Prostate gland (tissue), 2 donors: Measurements from ENCODE around the gene CAMK1. TPM values are rescaled to one million over a fixed set of nuclear protein-coding genes. Genes with fewer than 3 reads are reported as not detected.

Experiments used
- DNase-seq: peaks from one replicate; pipeline ENCODE4 v3.0.0-alpha.2; 2019; ENCODE audit warnings: low spot score
- H3K27ac ChIP-seq, 2 donors: fragments of 200-600 bp; sonication (generic); 2 replicates each; pipeline ENCODE4 v1.5.1; 2017 to 2019
- H3K27me3 ChIP-seq: fragments of 200-600 bp; sonication (generic); replicated peaks from 2 replicates; pipeline ENCODE4 v1.5.1; 2019; ENCODE audit not compliant: insufficient read depth
- H3K36me3 ChIP-seq, 2 donors: fragments of 200-600 bp; sonication (generic); 1 replicate in 1 of 2; 2 replicates in 1 of 2; pipeline versions ENCODE4 v1.5.1 to v1.8.1; 2017 to 2019
- H3K4me1 ChIP-seq: fragments of 200-600 bp; sonication (generic); replicated peaks from 2 replicates; pipeline ENCODE4 v1.5.1; 2019
- H3K4me3 ChIP-seq, 2 donors: fragments of 200-600 bp; sonication (generic); 2 replicates each; pipeline ENCODE4 v1.5.1; 2017 to 2019
- H3K9me3 ChIP-seq: fragments of 200-600 bp; sonication (generic); 2 replicates; pipeline ENCODE4 v1.5.1; 2017
- CTCF ChIP-seq, 4 experiments: fragments of 200-600 bp in 2 of 4; fragments of 450-650 bp in 2 of 4; sonication (generic) in 2 of 4; IDR thresholded peaks; 1 replicate in 3 of 4; 2 replicates in 1 of 4; pipeline ENCODE4 v1.5.1; 2016 to 2019; ENCODE audit warnings: antibody characterized with exemption in 4 of 4, mild to moderate bottlenecking in 2 of 4, moderate library complexity in 2 of 4
- POLR2A ChIP-seq: fragments of 450-650 bp; IDR thresholded peaks from one replicate; pipeline ENCODE4 v1.6.1; 2016; ENCODE audit warnings: antibody characterized with exemption, mild to moderate bottlenecking
- POLR2AphosphoS5 ChIP-seq: sonication (generic); formaldehyde crosslinking; IDR thresholded peaks from one replicate; pipeline ENCODE4 v1.6.1; 2017; ENCODE audit warnings: antibody characterized with exemption
- WGBS: methylation state at CpG from one replicate; pipeline ENCODE4 v1.1.5; 2018; 5-methylcytosine and 5-hydroxymethylcytosine counted together
- intact Hi-C: fragments of 100-400 bp; cut with DNase I; formaldehyde crosslinking; loops from one replicate; pipeline ENCODE4 v1.14.2; 2022
- total RNA-seq, 2 donors: library from RNA; depleted of rRNA; stranded (reverse); fragments of >200 nt; gene quantifications; one replicate each; pipeline ENCODE4 v1.1.0, GENCODE V29; 2016

Gene CAMK1
- total RNA-seq, 2 donors from 2014 or later: 74.4 to 167 TPM

- Histone ChIP-seq H3K4me1 (peaks cover 8% of the 10 kb centered on the region), H3K27ac (peak overlapping the region; percentile 91 to 96), H3K4me3 (peak overlapping the region; percentile 68 to 75), H3K9me3 (no peaks in the 10 kb centered on the region), H3K27me3 (no peaks in the 10 kb centered on the region), H3K36me3 (no peaks in the 10 kb centered on the region)
- peak; percentile 71 for DNase-seq
- TF ChIP-seq POLR2AphosphoS5 (peak; percentile 43), POLR2A (no peak)
- intact Hi-C loops: no loop called here
- whole genome bisulfite sequencing: 9% methylated on average over 14 of the region's 15 CpGs
These were observed 597 bp upstream of the CAMK1 start for GRCh38 chr3:9770276-9770812.

- Histone ChIP-seq H3K27me3 (no peaks in the 10 kb centered on the region), H3K9me3 (no peaks in the 10 kb centered on the region), H3K36me3 (no peaks in the 10 kb centered on the region), H3K27ac (peak overlapping the region; percentile 91 to 96), H3K4me3 (peak overlapping the region; percentile 68 to 75), H3K4me1 (peaks cover 8% of the 10 kb centered on the region)
- no peak for TF ChIP-seq POLR2AphosphoS5
- no peak for TF ChIP-seq POLR2A
- no peak for TF ChIP-seq CTCF (IDR thresholded peaks at IDR 0.05)
- no peak for DNase-seq
- 43% methylated on average over 5 of the region's 5 CpGs for WGBS
- intact Hi-C loops: no loop called here
These were observed 735 bp downstream of the CAMK1 start for GRCh38 chr3:9769012-9769411.

- Histone ChIP-seq H3K4me3 (peak overlapping the region in 1 of 2 donors; percentile 75), H3K27me3 (no peaks in the 10 kb centered on the region), H3K4me1 (peaks cover 8% of the 10 kb centered on the region), H3K27ac (peak overlapping the region; percentile 91 to 96), H3K9me3 (no peaks in the 10 kb centered on the region), H3K36me3 (no peaks in the 10 kb centered on the region)
- intact Hi-C loops: no loop called here
- WGBS: 58% methylated on average over 6 of the region's 6 CpGs
- DNase-seq: no peak
- no peak for TF ChIP-seq CTCF (IDR thresholded peaks at IDR 0.05)
- no peak for TF ChIP-seq POLR2A
- no peak for TF ChIP-seq POLR2AphosphoS5
These were observed 1.5 kb downstream of the CAMK1 start for GRCh38 chr3:9768141-9768775.

DNA sequence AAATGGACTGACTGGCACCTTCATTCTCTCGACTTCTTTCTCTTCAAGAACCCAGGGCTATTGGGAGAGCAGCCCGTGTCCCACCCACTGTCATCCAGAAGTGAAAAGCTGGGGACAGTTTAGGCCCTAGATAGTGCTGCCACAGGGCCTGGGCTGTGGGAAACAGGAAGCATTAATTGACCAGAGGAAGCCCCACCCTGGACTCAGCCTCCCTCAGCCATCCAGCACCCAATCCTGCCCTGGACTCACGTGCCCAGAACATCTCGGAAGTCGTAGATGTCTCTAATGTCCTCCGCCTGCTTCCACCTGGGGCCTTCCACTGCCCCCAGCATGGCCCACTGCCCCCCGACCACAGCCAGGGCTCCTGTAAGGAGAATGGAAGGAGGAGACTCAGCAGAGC, 2.3 kb downstream of the CAMK1 start:
- Histone ChIP-seq H3K9me3 (no peaks in the 10 kb centered on the region), H3K36me3 (no peaks in the 10 kb centered on the region), H3K4me3 (no peak overlapping the region), H3K27ac (no peak overlapping the region), H3K4me1 (peaks cover 8% of the 10 kb centered on the region), H3K27me3 (no peaks in the 10 kb centered on the region)
- DNase-seq: no peak
- TF ChIP-seq POLR2AphosphoS5 (no peak), CTCF (IDR thresholded peaks at IDR 0.05) (no peak), POLR2A (no peak)
- intact Hi-C loops: no loop called here
- 67% methylated on average over 7 of the region's 7 CpGs for WGBS

GRCh38 chr3:9765865-9766264, 3.9 kb downstream of the CAMK1 start:
- no peaks in the 10 kb centered on the region for H3K9me3 ChIP-seq
- no peak for TF ChIP-seq POLR2A
- TF ChIP-seq POLR2AphosphoS5: no peak
- no peak for TF ChIP-seq CTCF (IDR thresholded peaks at IDR 0.05)
- intact Hi-C loops: no loop called here
- H3K36me3 ChIP-seq: no peaks in the 10 kb centered on the region
- H3K27me3 ChIP-seq: no peaks in the 10 kb centered on the region
- 86% methylated on average over 4 of the region's 4 CpGs for WGBS
- no peak for DNase-seq
- peaks cover 8% of the 10 kb centered on the region for H3K4me1 ChIP-seq
- H3K27ac ChIP-seq: no peak overlapping the region
- no peak overlapping the region for H3K4me3 ChIP-seq
